GM19324 (cell line): Measurements from ENCODE around the gene KIF26A.

ENCODE experiments used
- ATAC-seq: cut with Tn5 transposase; IDR thresholded peaks from one replicate; pipeline ENCODE4 v1.9.1; 2021; ENCODE audit warnings: mild to moderate bottlenecking, moderate library complexity; ENCODE audit not compliant: unreplicated experiment, low FRiP score

Gene KIF26A

DNA sequence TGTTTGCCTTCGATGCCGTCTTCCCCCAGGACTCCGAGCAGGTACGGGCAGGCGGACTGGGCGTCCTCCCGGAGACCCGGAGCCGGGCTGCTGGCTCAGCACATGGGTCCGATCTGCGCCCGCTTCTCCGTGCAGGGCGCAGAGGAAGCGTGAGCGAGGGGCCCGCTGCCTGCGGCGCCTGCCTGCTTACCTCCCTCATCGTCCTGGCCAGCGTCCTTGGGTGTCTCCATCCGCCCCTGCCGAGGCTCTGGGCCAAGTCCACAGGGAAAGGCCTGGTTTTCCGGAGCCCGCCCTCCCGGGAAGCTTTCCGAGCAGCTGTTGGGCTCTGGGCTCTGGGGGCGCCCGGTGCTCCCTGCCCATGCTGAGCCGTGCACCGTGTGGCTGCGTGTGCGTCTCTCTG lies 33.5 kb downstream of the KIF26A start:
- no peak for ATAC-seq

DNA sequence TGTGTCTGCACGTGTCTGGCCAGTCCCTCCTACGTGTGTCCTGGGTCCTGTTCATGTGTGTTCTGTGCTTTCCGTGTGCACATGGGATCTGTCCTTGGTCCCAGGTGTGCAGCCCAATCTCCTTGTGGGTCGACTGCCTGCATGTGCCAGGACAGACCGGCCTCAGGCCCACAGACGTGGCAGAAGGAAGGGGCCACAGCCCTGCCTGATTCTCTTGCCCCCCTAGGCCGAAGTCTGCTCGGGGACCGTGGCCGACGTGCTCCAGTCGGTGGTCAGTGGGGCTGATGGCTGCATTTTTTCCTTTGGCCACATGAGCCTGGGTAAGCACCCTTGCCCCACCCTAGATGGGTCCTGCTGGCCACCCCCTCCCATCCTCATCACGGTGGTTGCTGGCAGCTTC lies 34.0 kb downstream of the KIF26A start:
- no peak for ATAC-seq

DNA sequence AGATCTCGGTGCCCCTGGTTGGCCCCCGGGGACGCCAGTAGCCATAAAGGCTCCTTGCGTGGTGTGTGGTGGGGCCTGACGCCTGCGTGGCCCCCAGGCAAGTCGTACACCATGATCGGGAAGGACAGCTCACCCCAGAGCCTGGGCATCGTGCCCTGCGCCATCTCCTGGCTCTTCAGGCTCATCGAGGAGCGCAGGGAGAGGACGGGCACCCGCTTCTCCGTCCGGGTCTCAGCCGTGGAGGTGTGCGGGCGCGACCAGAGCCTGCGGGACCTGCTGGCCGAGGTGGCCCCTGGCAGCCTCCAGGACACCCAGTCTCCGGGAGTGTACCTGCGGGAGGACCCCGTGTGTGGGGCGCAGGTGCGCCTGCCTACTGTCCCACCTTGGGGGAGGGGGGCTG lies 34.5 kb downstream of the KIF26A start:
- ATAC-seq: no peak

DNA sequence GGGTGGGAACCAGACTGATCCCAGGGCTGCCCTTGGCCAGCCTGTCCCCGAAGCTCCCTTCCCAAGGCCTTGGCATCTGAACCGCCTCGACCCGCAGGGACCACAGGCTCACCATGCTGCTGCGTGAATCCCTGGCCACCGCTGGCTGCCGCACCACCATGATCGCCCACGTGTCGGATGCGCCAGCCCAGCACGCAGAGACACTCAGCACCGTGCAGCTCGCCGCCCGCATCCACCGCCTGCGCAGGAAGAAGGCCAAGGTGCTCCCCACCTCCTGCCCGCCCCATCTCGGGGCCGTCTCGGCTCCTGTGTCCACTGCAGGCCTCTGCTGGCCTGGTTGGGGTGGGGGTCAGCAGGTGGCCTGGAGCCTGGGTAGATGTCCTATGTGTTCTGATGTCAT lies 35.7 kb downstream of the KIF26A start:
- ATAC-seq: no peak

- no peak for ATAC-seq
Measured at GRCh38 chr14:104175041-104175440, 36.7 kb downstream of the KIF26A start.

DNA sequence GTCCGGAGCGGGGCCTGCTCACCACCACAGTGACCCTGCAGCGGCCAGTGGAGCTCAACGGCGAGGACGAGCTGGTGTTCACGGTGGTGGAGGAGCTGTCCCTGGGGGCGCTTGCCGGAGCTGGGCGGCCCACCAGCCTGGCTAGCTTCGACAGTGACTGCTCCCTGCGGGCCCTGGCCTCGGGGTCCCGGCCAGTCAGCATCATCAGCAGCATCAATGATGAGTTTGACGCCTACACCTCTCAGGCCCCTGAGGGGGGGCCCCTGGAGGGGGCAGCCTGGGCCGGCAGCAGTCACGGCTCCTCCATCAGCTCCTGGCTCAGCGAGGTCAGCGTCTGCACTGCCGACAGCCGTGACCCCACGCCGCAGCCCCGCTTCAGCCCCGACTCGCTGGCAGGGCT lies 37.4 kb downstream of the KIF26A start:
- no peak for ATAC-seq

- no peak for ATAC-seq
Measured at GRCh38 chr14:104176611-104177010, 38.2 kb downstream of the KIF26A start.

DNA sequence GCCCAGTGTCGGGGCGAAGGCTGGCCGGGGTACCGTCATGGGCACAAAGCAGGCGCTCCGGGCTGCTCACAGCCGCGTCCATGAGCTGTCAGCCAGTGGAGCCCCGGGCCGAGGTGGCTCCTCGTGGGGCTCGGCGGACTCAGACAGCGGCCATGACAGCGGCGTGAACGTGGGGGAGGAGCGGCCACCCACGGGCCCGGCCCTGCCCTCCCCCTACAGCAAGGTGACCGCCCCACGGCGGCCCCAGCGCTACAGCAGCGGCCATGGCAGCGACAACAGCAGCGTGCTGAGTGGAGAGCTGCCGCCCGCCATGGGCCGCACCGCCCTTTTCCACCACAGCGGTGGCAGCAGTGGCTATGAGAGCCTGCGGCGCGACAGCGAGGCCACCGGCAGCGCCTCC lies 39.0 kb downstream of the KIF26A start:
- no peak for ATAC-seq

GRCh38 chr14:104178279-104178678 lies 39.9 kb downstream of the KIF26A start:
- ATAC-seq: no peak

GRCh38 chr14:104179126-104179525 lies 40.7 kb downstream of the KIF26A start:
- ATAC-seq: no peak

DNA sequence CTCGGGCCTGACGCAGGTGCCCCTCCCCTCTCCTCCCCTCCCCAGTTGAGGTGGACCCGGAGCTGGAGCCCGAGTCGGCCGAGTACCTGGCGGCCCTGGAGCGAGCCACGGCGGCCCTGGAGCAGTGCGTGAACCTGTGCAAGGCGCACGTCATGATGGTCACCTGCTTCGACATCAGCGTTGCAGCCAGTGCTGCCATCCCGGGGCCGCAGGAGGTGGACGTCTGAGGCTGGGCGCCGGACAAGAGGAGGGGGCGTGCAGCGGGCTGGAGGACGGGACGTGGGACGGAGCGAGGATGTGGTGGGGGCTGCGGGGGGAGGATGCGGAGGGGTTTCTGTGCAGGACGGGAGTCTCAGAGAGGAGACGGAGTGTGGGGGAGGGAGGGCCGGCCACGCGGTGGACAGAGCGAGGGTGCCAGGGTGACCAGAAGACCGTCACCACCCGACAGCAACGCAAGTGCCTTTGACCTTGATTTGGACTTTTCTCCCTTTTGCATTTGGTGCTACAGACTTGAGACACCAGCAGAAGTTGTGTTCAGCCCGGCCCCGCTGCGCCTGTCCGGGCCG lies 41.3 kb downstream of the KIF26A start:
- no peak for ATAC-seq

GRCh38 chr14:104180561-104181165 lies 42.3 kb downstream of the KIF26A start:
- no peak for ATAC-seq

DNA sequence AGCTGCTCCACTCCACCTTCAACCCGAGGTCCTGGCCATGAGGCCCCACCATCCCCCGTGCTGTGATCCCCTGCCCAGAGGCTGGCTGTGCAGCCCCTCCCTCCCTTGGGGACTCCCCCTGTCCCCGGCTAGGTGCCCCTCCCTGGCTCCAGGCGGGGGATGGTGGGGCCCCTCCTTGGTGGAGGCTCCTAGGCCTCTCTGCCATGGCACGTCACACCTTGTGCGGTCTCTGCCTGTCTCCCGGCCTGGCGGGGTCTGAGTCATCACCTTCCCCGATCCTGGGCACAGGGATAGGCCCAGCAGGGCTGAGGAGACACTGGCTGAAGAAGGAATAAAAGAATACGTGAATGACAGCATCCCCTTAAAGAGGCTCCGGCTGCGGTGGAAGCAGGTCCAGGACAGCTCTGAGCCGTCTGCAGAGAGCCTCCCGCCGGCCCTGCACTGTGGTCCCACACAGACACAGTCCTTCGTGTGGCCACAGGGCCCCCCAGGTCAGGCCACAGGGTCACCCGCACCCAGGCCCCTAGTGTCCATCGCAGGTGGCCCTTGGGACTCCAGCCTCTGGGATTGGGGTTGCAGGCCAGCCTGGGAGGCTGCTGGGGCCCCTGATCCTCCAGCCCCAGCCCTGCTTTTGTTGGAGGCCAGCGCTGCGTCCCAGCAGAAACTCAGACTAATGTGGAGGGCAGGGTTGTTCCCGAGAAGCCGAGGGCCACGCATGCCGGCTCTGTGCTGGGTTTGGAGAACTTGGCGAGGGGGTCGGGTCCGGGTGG lies 43.6 kb downstream of the KIF26A start:
- no peak for ATAC-seq

GRCh38 chr14:104182857-104183425 lies 44.6 kb downstream of the KIF26A start:
- ATAC-seq: no peak

GRCh38 chr14:104183796-104184195 lies 45.4 kb downstream of the KIF26A start:
- ATAC-seq: no peak

DNA sequence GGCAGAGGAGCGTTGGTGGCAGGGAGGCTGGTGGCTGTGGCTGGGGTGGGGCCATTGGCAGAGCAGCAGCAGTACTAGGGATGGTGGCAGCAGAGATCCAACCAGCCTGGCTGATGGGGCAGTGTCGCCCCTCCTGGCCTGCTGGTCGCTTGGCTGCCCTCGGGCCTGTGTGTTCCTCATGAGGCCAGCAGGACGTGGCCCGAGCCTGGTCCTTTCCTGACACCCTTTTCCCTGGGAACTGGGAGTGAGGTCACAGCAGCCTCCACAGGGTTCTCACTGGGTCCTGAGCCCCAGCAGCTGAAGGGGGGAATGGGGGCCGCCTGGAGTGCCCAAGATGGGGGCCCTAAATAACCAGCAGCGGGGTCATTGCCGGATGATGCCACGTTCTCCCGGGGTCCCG lies 46.1 kb downstream of the KIF26A start:
- ATAC-seq: no peak

DNA sequence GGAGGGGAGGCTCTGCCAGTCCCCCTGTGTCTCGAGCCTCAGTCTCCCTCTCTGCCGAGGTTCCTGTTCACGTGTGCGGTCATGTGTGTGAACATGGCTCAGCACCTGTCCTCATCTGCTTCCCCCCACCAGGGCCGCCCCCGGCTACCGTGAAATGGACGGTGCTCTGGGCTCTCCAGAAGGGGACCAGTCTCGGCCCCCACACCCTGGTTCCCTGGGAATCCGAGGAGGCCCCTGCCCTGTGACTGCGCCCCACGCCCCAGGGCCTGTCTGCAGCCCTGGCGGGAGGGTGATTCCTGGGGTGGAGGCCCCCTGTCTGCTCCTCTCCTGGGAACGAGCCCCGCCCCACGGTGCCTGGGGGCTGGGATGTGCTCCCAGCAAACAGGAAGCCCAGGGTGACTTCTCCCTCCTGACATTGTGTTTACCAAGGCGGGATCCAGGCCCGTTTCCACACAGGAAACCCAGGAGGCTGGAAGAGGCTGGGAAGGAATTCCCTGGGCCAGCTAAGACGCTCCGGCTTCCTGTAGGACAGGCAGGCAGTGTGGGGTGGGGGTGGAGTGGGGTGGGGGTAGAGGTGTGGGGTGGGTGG lies 46.6 kb downstream of the KIF26A start:
- no peak for ATAC-seq

GRCh38 chr14:104185916-104186495 lies 47.6 kb downstream of the KIF26A start:
- ATAC-seq: no peak

- ATAC-seq: no peak
Measured at GRCh38 chr14:104186575-104186974, 48.2 kb downstream of the KIF26A start.

- no peak for ATAC-seq
Measured at GRCh38 chr14:104187121-104187889, 48.9 kb downstream of the KIF26A start.
